K562 treated with DMSO at 1 percent for 48 hours (cell line): Measurements from ENCODE around the gene TCF12. TPM values are rescaled to one million over a fixed set of nuclear protein-coding genes. Genes with fewer than 3 reads are reported as not detected.

Experiments
- total RNA-seq: library from RNA; unstranded; fragments of 300-600 nt; gene quantifications from 2 replicates; pipeline ENCODE4 v1.2.3, GENCODE V29; 2022; ENCODE audit warnings: low replicate concordance; ENCODE audit errors: extremely low read depth

The TCF12 gene
- total RNA-seq, result not detected in 2 replicates

GRCh38 chr15:56918046-56918938 is at the start of gene TCF12:
Gene TCF12 (plus strand): TSS chr15:56918644. CDS start chr15:56919914, 1,270 bp downstream.

Other genes with a start within 250 kb of the TCF12 start
- not detected in 2 replicates for gene ZNF280D, start 185.1 kb upstream of the TCF12 start, total RNA-seq